Measurements from ENCODE around the gene PSMD9.

DNA sequence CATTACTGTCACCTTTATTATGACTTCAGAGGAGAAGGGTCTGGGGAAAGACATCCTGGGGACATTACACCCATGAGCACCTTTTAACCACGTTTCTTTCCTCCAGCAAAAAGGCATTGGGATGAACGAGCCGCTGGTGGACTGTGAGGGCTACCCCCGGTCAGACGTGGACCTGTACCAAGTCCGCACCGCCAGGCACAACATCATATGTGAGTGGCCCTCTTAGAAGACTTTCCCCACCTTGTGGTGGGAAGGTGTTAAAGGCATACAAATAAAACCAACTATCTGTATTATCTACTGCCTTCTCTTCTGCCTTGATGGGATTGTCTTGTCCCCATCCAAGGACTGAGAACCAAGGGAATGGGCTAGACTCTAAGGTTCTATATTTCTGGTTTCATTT lies 6.0 kb downstream of the PSMD9 start:
- TF ChIP-seq, protein P1, sequence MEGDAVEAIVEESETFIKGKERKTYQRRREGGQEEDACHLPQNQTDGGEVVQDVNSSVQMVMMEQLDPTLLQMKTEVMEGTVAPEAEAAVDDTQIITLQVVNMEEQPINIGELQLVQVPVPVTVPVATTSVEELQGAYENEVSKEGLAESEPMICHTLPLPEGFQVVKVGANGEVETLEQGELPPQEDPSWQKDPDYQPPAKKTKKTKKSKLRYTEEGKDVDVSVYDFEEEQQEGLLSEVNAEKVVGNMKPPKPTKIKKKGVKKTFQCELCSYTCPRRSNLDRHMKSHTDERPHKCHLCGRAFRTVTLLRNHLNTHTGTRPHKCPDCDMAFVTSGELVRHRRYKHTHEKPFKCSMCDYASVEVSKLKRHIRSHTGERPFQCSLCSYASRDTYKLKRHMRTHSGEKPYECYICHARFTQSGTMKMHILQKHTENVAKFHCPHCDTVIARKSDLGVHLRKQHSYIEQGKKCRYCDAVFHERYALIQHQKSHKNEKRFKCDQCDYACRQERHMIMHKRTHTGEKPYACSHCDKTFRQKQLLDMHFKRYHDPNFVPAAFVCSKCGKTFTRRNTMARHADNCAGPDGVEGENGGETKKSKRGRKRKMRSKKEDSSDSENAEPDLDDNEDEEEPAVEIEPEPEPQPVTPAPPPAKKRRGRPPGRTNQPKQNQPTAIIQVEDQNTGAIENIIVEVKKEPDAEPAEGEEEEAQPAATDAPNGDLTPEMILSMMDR (IDR thresholded peaks at IDR 0.05; ENCODE audit: insufficient read depth, low read length) = no peak
- TF ChIP-seq POLR2AphosphoS5 (IDR thresholded peaks at IDR 0.05; ENCODE audit: low read depth) (no peak), SPI1 (IDR thresholded peaks at IDR 0.05; ENCODE audit: borderline replicate concordance, low read depth) (no peak), GABPA (IDR thresholded peaks at IDR 0.05; ENCODE audit: low read depth) (no peak)
- TF ChIP-seq, protein P2, sequence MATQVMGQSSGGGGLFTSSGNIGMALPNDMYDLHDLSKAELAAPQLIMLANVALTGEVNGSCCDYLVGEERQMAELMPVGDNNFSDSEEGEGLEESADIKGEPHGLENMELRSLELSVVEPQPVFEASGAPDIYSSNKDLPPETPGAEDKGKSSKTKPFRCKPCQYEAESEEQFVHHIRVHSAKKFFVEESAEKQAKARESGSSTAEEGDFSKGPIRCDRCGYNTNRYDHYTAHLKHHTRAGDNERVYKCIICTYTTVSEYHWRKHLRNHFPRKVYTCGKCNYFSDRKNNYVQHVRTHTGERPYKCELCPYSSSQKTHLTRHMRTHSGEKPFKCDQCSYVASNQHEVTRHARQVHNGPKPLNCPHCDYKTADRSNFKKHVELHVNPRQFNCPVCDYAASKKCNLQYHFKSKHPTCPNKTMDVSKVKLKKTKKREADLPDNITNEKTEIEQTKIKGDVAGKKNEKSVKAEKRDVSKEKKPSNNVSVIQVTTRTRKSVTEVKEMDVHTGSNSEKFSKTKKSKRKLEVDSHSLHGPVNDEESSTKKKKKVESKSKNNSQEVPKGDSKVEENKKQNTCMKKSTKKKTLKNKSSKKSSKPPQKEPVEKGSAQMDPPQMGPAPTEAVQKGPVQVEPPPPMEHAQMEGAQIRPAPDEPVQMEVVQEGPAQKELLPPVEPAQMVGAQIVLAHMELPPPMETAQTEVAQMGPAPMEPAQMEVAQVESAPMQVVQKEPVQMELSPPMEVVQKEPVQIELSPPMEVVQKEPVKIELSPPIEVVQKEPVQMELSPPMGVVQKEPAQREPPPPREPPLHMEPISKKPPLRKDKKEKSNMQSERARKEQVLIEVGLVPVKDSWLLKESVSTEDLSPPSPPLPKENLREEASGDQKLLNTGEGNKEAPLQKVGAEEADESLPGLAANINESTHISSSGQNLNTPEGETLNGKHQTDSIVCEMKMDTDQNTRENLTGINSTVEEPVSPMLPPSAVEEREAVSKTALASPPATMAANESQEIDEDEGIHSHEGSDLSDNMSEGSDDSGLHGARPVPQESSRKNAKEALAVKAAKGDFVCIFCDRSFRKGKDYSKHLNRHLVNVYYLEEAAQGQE (IDR thresholded peaks at IDR 0.05; ENCODE audit: insufficient replicate concordance, low read depth) = no peak
